Suprapubic skin (tissue), 3 donors: ENCODE results near the gene NFATC2.

Experiments
- POLR2A ChIP-seq, 2 donors: fragments of 450-650 bp; IDR thresholded peaks; one replicate each; pipeline ENCODE4 v1.6.1; 2017; ENCODE audit warnings: antibody characterized with exemption in 2 of 2, mild to moderate bottlenecking in 2 of 2, moderate library complexity in 2 of 2
- TF ChIP-seq, protein P1 (sequence below), 2 donors: fragments of 200-600 bp in 1 of 2; fragments of 450-650 bp in 1 of 2; sonication (generic) in 1 of 2; IDR thresholded peaks; one replicate each; pipeline ENCODE4 v1.5.1; 2016 to 2019; ENCODE audit warnings: antibody characterized with exemption in 2 of 2, mild to moderate bottlenecking in 1 of 2, moderate library complexity in 1 of 2

DNA sequence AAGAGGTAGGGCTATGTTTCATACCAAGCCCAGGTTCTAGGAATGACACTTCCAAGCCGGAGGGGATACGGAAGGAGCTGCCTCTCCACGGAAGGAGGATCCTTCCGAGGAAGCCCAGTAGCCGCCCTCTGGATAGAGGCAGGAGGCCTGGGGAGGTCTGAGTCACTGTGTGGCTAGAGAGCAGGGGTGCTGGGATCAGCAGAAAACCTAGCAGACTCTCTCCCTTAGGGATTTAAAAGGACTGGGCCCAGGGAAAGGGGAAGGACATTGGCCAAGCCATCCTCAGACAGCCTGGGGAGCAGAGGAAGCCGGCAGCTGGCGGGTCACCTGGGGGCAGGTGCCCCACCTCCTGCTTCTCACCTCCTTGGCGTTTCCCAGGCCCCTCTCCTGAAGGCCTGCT is 36.6 kb upstream of the NFATC2 start:
- TF ChIP-seq, protein P1, sequence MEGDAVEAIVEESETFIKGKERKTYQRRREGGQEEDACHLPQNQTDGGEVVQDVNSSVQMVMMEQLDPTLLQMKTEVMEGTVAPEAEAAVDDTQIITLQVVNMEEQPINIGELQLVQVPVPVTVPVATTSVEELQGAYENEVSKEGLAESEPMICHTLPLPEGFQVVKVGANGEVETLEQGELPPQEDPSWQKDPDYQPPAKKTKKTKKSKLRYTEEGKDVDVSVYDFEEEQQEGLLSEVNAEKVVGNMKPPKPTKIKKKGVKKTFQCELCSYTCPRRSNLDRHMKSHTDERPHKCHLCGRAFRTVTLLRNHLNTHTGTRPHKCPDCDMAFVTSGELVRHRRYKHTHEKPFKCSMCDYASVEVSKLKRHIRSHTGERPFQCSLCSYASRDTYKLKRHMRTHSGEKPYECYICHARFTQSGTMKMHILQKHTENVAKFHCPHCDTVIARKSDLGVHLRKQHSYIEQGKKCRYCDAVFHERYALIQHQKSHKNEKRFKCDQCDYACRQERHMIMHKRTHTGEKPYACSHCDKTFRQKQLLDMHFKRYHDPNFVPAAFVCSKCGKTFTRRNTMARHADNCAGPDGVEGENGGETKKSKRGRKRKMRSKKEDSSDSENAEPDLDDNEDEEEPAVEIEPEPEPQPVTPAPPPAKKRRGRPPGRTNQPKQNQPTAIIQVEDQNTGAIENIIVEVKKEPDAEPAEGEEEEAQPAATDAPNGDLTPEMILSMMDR (IDR thresholded peaks at IDR 0.05): no peak
- TF ChIP-seq POLR2A (IDR thresholded peaks at IDR 0.05): no peak
